GM21390 (cell line): Measurements from ENCODE around the gene DKKL1.
"Not testable (repeated sequence)": the region's sequence is repeated elsewhere in the genome, so short reads cannot be mapped to it uniquely, and the experiment has no call there.

ENCODE experiments used
- ATAC-seq: cut with Tn5 transposase; IDR thresholded peaks from one replicate; pipeline ENCODE4 v1.9.1; 2021; ENCODE audit not compliant: unreplicated experiment

DKKL1 gene

DNA sequence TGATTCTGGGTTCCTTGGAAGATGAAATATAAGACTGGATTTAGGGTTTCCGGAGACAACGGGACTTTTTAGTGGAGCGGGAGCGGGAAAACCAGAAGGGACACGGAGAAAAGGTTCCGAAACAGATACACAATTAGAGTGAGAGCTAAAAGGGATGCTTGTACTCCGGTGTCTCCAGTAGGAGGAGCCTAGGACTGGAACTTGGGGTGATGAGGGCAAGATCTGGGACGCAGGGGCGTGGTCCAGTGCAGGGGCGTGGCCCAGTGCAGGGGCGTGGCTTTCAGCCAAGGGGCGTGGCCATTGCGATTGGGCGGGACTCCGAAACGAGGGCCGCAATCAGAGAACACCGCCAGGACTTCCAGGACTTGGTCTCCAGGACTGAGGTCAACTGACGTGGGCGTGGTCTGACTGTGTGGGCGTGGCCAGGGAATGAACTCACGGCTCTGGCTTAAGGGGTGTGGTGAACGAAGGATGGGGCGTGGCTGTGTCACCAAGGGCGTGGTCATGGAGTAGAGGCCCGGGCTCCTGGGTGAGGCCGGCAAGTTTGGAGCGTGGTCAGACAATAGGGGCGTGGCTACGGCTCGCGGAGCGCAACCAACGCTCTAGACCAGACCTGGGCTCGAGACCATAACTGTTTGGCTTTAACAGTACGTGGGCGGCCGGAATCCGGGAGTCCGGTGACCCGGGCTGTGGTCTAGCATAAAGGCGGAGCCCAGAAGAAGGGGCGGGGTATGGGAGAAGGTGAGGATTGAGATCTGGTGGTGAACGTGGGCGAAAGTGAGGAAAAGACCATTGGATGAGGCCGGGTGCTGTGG lies at the start of gene DKKL1:
Gene DKKL1 (plus strand): TSS at position 610 of the 815 bp plus-strand sequence. CDS start 122 bp downstream, at position 732.
- ATAC-seq: no peak

- ATAC-seq: no peak
Observed at GRCh38 chr19:49315111-49315510, 48.6 kb upstream of the DKKL1 start.

DNA sequence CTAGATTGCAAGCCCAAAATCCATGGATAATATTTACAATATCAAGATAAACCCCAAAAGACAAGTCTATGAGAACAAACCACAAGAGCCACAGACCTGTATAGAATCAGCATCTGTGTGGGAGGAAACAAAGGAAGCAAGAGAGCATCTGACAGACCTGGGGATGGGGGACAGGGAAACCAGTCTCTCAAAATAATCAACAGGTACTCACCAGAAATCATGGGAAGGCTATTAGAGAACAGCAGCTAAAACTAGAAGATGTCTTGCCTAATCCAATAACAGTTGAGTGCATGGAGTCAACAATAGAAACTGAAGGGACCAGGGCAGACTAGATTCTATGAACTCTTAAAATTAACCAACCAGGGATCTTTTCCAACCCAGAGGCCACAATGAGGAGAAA lies 47.4 kb upstream of the DKKL1 start:
- ATAC-seq: no peak

GRCh38 chr19:49318296-49318695 lies 45.4 kb upstream of the DKKL1 start:
- ATAC-seq: no peak

DNA sequence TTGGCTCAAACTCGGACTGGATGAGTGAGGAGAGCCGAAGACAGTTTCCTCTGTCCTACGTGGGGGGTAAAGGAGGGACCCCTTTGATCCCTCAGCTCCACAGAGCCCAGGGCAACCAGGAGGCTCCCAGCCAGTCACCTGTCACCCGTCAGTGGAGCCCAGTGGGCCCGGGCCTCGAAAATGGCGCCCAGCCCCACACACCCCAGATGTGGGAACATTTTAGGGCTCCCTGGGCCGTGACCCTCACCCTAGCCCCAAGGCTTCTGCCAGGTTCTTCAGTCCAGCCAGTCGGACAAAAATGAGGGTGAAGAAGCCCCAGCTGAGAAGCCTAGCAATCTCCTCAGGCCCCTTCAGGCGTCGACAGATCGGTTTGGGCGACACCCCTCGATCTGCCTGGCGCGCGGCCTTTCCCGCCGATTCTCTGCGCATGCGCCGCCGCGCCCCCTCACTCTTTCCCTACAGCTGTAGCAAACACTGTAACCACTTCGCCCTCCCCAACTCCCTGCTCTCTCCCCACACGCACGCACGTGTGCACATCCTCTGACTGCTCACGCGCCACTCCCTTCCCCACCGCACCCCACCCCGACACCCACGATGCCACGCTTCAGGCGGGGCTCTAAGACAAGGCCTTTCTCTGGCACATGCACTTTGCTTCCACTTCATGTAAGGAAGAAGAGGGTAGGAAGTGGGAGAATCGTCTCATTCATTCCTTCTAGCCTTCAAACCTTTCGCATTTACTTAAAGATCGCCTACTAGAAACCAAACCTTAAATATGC lies 38.7 kb upstream of the DKKL1 start, which contains the start of gene SLC6A16:
Gene SLC6A16 (minus strand): TSS at position 391 of the 776 bp plus-strand sequence. CDS start 13,844 bp downstream, outside the sequence.
- no peak for ATAC-seq

DNA sequence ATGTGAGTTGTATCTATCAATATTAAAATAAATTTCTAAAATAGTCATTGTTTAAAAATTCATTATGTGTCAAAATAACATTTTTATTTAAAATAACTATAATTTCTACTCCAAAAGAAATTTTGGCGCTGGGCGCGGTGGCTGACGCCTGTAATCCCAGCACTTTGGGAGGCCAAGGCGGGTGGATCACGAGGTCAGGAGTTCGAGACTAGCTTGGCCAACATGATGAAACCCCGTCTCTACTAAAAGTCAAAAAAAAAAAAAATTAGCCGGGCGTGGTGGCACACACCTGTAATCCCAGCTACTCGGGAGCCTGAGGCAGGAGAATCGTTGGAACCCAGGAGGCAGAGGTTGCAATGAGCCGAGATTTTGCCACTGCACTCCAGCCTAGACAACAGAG lies 37.9 kb upstream of the DKKL1 start:
- ATAC-seq: not testable (repeated sequence)

- ATAC-seq: no peak
Observed at GRCh38 chr19:49326165-49326704, 37.4 kb upstream of the DKKL1 start.

- ATAC-seq: no peak
Observed at GRCh38 chr19:49327878-49328544, 35.7 kb upstream of the DKKL1 start.

DNA sequence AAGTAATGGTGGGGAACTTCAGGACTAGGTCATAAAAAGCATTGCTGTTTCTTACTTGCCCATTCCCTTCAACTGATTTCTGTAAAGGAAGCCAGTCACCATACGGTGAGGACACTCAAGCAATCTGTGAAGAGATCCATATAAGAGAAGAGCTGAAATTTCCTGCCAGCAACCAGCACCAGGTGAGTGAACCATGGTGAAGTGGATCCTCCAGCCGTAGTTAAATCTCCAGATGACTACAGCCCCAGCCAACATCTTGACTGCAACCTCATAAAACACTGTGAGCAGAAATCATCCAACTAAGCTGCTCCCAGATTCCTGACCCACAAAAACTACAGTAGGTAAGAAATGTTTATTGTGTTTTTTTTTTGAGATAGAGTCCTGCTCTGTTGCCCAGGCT lies 34.9 kb upstream of the DKKL1 start:
- ATAC-seq: no peak

- not testable (repeated sequence) for ATAC-seq
Observed at GRCh38 chr19:49331187-49331586, 32.5 kb upstream of the DKKL1 start.

- ATAC-seq: peak; percentile 44
Observed at GRCh38 chr19:49331616-49332055, 32.0 kb upstream of the DKKL1 start.

DNA sequence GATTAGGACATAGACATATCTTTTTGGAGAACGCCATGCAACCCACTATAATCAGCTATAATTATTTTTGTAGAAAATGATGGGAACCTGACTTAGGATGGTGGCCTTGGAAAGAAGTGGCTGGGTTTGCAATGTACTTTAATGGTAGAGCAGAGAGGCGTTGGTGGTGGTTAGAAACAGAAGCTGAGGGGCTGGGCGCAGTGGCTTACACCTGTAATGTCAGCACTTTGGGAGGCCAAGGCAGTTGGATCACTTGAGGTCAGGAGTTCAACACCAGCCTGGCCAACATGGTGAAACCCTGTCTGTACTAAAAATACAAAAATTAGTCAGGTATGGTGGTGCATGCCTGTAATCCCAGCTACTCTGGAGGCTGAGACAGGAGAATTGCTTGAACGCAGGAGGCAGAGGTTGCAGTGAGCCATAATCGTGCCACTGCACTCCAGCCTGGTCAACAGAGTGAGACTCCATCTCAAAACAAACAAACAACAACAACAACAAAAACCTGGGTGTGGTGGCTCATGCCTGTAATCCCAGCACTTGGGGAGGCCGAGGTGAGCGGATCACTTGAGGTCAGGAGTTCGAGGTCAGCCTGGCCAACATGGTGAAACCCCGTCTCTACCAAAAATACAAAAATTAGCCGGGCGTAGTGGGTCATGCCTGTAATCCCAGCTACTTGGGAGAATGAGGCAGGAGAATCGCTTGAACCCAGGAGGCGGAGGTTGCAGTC lies 30.8 kb upstream of the DKKL1 start:
- not testable (repeated sequence) for ATAC-seq

DNA sequence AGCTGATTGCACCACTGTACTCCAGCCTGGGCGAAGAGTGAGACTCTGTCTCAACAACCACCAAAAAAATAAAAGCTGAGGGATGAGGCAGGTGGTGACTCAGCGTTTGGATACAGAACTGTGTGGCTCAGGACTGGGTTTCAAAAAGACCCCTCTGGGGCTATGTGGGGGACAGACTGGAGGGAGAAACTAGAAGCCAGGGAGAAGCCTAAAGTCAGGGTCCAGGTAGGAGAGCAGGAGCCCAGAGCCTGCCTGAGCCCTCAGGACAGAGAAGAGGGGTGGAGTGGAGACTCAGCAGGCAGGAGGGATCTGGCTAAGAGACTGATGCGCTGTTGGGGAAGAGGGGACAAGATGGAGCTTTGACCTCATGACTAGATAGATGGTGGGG lies 30.3 kb upstream of the DKKL1 start:
- no peak for ATAC-seq

DNA sequence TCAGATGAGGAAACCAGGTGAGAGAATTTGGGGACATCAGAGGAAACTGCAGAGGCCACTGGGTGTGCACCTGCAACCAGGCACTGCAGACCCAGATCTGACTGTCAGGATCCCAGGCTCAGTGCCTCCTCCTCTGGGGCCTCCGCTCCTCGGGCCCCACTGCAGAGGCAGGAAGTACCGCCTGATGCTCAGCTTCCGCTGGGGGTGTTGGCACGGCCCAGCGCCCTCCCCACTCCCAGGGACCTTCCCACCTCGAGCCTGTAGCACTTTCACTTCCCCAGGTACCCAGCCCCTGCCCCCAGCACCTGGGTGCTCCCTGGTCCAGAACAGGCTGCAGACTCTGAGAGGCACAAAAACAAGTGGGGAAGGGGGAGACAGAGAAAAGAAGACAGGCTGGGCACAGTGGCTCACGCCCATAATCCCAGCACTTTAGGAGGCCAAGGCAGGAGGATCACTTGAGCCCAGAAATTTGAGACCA lies 29.8 kb upstream of the DKKL1 start:
- no peak for ATAC-seq

DNA sequence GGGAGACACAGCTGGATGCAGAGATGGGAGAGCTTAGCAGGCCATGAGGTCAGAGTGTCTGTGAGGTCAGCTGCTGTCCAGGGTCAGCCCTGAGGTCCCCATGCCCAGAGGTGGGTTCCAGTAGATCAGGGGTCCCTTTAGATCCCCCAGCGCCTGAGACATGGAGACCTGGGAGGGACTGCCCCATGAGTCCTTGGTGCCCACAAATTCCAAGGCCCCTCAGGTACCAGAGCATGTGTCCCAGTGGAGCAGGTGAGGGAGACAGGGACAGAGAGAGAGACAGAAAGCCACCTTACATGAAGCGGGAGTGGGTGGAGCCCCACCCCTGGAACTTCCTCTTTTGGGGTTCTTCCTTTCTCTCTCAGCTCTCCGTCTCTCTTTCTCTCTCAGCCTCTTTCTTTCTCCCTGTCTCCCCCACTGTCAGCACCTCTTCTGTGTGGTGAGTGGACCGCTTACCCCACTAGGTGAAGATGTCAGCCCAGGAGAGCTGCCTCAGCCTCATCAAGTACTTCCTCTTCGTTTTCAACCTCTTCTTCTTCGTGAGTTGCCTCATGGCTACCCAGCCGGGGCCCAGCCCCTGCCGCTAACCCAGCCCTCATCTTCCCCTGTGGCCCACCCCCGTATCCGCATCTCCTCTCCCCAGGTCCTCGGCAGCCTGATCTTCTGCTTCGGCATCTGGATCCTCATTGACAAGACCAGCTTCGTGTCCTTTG lies 28.4 kb upstream of the DKKL1 start, which contains the start of gene CD37:
Gene CD37 (plus strand): TSS at position 336 of the 713 bp plus-strand sequence. CDS start 135 bp downstream, at position 471.
- no peak for ATAC-seq

GRCh38 chr19:49335784-49336481 lies 27.7 kb upstream of the DKKL1 start:
- no peak for ATAC-seq

GRCh38 chr19:49336482-49337266 lies 27.0 kb upstream of the DKKL1 start:
- no peak for ATAC-seq
